Hepatocyte (in vitro differentiated cells): ENCODE measurements around the gene TAAR9. TPM values are rescaled to one million over a fixed set of nuclear protein-coding genes. Genes with fewer than 3 reads are reported as not detected.

Experiments used
- DNase-seq: peaks from one replicate; pipeline ENCODE4 v3.0.0-alpha.2; 2016; ENCODE audit warnings: low spot score
- H2AFZ ChIP-seq: fragments of 200-600 bp; sonication (generic); 2 replicates; pipeline ENCODE4 v1.6.0; 2016; ENCODE audit warnings: antibody characterized with exemption, mild to moderate bottlenecking
- H3K27ac ChIP-seq: fragments of 200-600 bp; sonication (generic); 2 replicates; pipeline ENCODE4 v1.5.1; 2016; ENCODE audit warnings: mild to moderate bottlenecking
- H3K27me3 ChIP-seq: fragments of 200-600 bp; sonication (generic); 2 replicates; pipeline ENCODE4 v1.6.1; 2016
- H3K36me3 ChIP-seq: fragments of 200-600 bp; sonication (generic); replicated peaks from 2 replicates; pipeline ENCODE4 v1.5.1; 2016; ENCODE audit warnings: low read depth; ENCODE audit not compliant: insufficient read depth
- H3K4me1 ChIP-seq: fragments of 200-600 bp; sonication (generic); 2 replicates; pipeline ENCODE4 v1.5.1; 2016; ENCODE audit warnings: mild to moderate bottlenecking, moderate library complexity; ENCODE audit not compliant: insufficient read depth
- H3K4me2 ChIP-seq: fragments of 200-600 bp; sonication (generic); 2 replicates; pipeline ENCODE4 v1.6.0; 2016
- H3K4me3 ChIP-seq: fragments of 200-600 bp; sonication (generic); 2 replicates; pipeline ENCODE4 v1.5.1; 2016; ENCODE audit warnings: mild to moderate bottlenecking
- H3K79me2 ChIP-seq: fragments of 200-600 bp; sonication (generic); 2 replicates; pipeline ENCODE4 v1.6.0; 2017; ENCODE audit warnings: mild to moderate bottlenecking
- H3K9me2 ChIP-seq: fragments of 200-600 bp; sonication (generic); replicated peaks from 2 replicates; pipeline ENCODE4 v1.6.0; 2017; ENCODE audit warnings: mild to moderate bottlenecking; ENCODE audit not compliant: insufficient read depth
- H3K9me3 ChIP-seq: fragments of 200-600 bp; sonication (generic); 2 replicates; pipeline ENCODE4 v1.5.1; 2016; ENCODE audit warnings: low read depth, mild to moderate bottlenecking
- H4K20me1 ChIP-seq: fragments of 200-600 bp; sonication (generic); 2 replicates; pipeline ENCODE4 v1.6.0; 2016; ENCODE audit warnings: mild to moderate bottlenecking; ENCODE audit not compliant: insufficient read depth, poor library complexity, severe bottlenecking
- CTCF ChIP-seq: fragments of 200-600 bp; sonication (generic); IDR thresholded peaks from 2 replicates; pipeline ENCODE4 v1.5.1; 2016; ENCODE audit warnings: antibody characterized with exemption, mild to moderate bottlenecking; ENCODE audit not compliant: poor library complexity
- EZH2 ChIP-seq: fragments of 200-600 bp; sonication (generic); IDR thresholded peaks from 2 replicates; pipeline ENCODE4 v1.6.1; 2016; ENCODE audit warnings: antibody characterized with exemption, mild to moderate bottlenecking, borderline replicate concordance
- EZH2phosphoT487 ChIP-seq: fragments of 200-600 bp; sonication (generic); IDR thresholded peaks from one replicate; pipeline ENCODE4 v1.6.1; 2018; ENCODE audit warnings: antibody characterized with exemption, mild to moderate bottlenecking, low read depth, moderate library complexity; ENCODE audit not compliant: unreplicated experiment, severe bottlenecking
- WGBS: methylation state at CpG from one replicate; pipeline ENCODE4 v1.1.6; 2016; ENCODE audit warnings: low lambda C conversion rate; ENCODE audit errors: missing lambda C conversion rate; 5-methylcytosine and 5-hydroxymethylcytosine counted together
- polyA plus RNA-seq: library from polyadenylated mRNA; unstranded; fragments of >200 nt; fragmentation: Nextera tagmentation; extraction: Ambion mirVana; gene quantifications from 2 replicates; pipeline ENCODE4 v1.2.1, GENCODE V29; 2016
- total RNA-seq: library from RNA; depleted of rRNA; stranded (reverse); fragments of >200 nt; gene quantifications from 2 replicates; pipeline ENCODE4 v1.2.3, GENCODE V29; 2014

The TAAR9 gene
- total and polyA plus RNA-seq, 2 experiments from 2014 or later = not detected

- 74% methylated on average over 4 of the region's 4 CpGs for WGBS
- Histone ChIP-seq H4K20me1 (peaks cover 62% of the 10 kb centered on the region), H3K9me2 (no peaks in the 10 kb centered on the region), H3K27ac (no peak overlapping the region), H3K27me3 (no peaks in the 10 kb centered on the region), H3K4me1 (no peaks in the 10 kb centered on the region), H3K4me3 (no peak overlapping the region), H3K9me3 (no peaks in the 10 kb centered on the region), H3K4me2 (no peak overlapping the region), H3K79me2 (peaks cover 95% of the 10 kb centered on the region), H2AFZ (no peak overlapping the region), H3K36me3 (peaks cover 4% of the 10 kb centered on the region)
- DNase-seq = no peak
- TF ChIP-seq EZH2 (no peak), EZH2phosphoT487 (no peak), CTCF (no peak)
These were observed 38.3 kb upstream of the TAAR9 start for GRCh38 chr6:132499757-132500156.

DNA sequence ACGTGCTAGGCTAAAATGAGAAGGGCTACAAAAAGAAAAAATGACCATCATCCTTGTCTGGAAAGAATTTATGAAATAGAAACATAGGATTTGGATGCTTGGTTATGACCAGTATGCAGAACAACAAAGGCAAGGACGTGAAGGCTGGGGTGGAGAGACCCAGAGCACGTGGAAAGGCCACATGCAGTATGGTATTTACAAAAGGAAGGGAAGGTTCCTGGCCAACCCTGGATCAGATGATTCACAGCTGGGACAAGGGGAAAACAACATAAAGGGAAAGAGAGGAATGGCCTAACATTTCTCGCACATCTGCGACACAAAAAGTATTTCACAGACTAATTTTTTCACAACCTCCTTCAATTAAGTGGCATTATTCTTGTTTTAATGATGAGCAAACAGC, 33.3 kb upstream of the TAAR9 start:
- DNase-seq = no peak
- H3K27me3 ChIP-seq = no peaks in the 10 kb centered on the region
- no peaks in the 10 kb centered on the region for H3K9me3 ChIP-seq
- H3K4me1 ChIP-seq = peaks cover 9% of the 10 kb centered on the region
- no peak overlapping the region for H2AFZ ChIP-seq
- no peak overlapping the region for H3K27ac ChIP-seq
- H4K20me1 ChIP-seq = peaks cover 43% of the 10 kb centered on the region
- H3K9me2 ChIP-seq = no peaks in the 10 kb centered on the region
- no peak overlapping the region for H3K4me2 ChIP-seq
- H3K4me3 ChIP-seq = no peak overlapping the region
- 83% methylated on average over 5 of the region's 5 CpGs for WGBS
- peaks cover 4% of the 10 kb centered on the region for H3K36me3 ChIP-seq
- H3K79me2 ChIP-seq = peaks cover 96% of the 10 kb centered on the region
- TF ChIP-seq EZH2phosphoT487 (no peak), CTCF (no peak), EZH2 (no peak)

- Histone ChIP-seq H2AFZ (no peak overlapping the region), H3K79me2 (peaks cover 96% of the 10 kb centered on the region), H3K27ac (no peak overlapping the region), H4K20me1 (peaks cover 43% of the 10 kb centered on the region), H3K27me3 (no peaks in the 10 kb centered on the region), H3K4me1 (peaks cover 13% of the 10 kb centered on the region), H3K9me3 (no peaks in the 10 kb centered on the region), H3K9me2 (no peaks in the 10 kb centered on the region), H3K4me3 (no peak overlapping the region), H3K4me2 (no peak overlapping the region), H3K36me3 (peaks cover 4% of the 10 kb centered on the region)
- TF ChIP-seq EZH2 (no peak), CTCF (no peak), EZH2phosphoT487 (no peak)
- 91% methylated on average over 1 of the region's 1 CpG for WGBS
- DNase-seq = no peak
These were observed 32.9 kb upstream of the TAAR9 start for GRCh38 chr6:132505158-132505557.

- Histone ChIP-seq H3K36me3 (peaks cover 4% of the 10 kb centered on the region), H3K79me2 (peaks cover 96% of the 10 kb centered on the region), H2AFZ (no peak overlapping the region), H3K27me3 (no peaks in the 10 kb centered on the region), H3K9me3 (no peaks in the 10 kb centered on the region), H4K20me1 (peaks cover 39% of the 10 kb centered on the region), H3K4me3 (no peak overlapping the region), H3K4me2 (no peak overlapping the region), H3K9me2 (no peaks in the 10 kb centered on the region), H3K4me1 (peaks cover 20% of the 10 kb centered on the region), H3K27ac (peak overlapping the region; percentile 4)
- no peak for DNase-seq
- WGBS = 75% methylated on average over 2 of the region's 2 CpGs
- TF ChIP-seq EZH2 = no peak
- no peak for TF ChIP-seq CTCF
- TF ChIP-seq EZH2phosphoT487 = no peak
These were observed 31.6 kb upstream of the TAAR9 start for GRCh38 chr6:132506461-132506860.
